Spleen (tissue), 11 donors: ENCODE measurements around the gene STARD7. TPM values are rescaled to one million over a fixed set of nuclear protein-coding genes. Genes with fewer than 3 reads are reported as not detected.

Experiments used
- DNase-seq: peaks from one replicate; pipeline ENCODE4 v3.0.0-alpha.2; 2020
- H3K27ac ChIP-seq, 8 donors: fragments of 200-600 bp; sonication (generic) in 7 of 8; 1 replicate in 4 of 8; 2 replicates in 4 of 8; pipeline versions ENCODE4 v1.5.0 to v1.8.0; 2016 to 2021; ENCODE audit warnings: inconsistent platforms in 4 of 8, mild to moderate bottlenecking in 4 of 8, moderate library complexity in 1 of 8
- H3K27me3 ChIP-seq, 7 donors: fragments of 200-600 bp; sonication (generic) in 6 of 7; replicated peaks in 1 of 7; 1 replicate in 4 of 7; 2 replicates in 3 of 7; pipeline versions ENCODE4 v1.5.0 to v1.8.0; 2016 to 2021; ENCODE audit warnings: inconsistent platforms in 3 of 7, mild to moderate bottlenecking in 1 of 7
- H3K36me3 ChIP-seq, 6 donors: fragments of 200-600 bp; sonication (generic) in 5 of 6; 1 replicate in 4 of 6; 2 replicates in 2 of 6; pipeline versions ENCODE4 v1.5.0 to v1.8.0; 2016 to 2021; ENCODE audit warnings: inconsistent platforms in 2 of 6
- H3K4me1 ChIP-seq, 6 donors: fragments of 200-600 bp; sonication (generic) in 5 of 6; 1 replicate in 3 of 6; 2 replicates in 3 of 6; pipeline versions ENCODE4 v1.5.0 to v1.8.0; 2016 to 2021; ENCODE audit warnings: inconsistent platforms in 3 of 6
- H3K4me3 ChIP-seq, 8 donors: fragments of 200-600 bp; sonication (generic) in 7 of 8; 1 replicate in 4 of 8; 2 replicates in 4 of 8; pipeline versions ENCODE4 v1.5.0 to v1.8.0; 2016 to 2021; ENCODE audit warnings: inconsistent platforms in 4 of 8, mild to moderate bottlenecking in 4 of 8, moderate library complexity in 2 of 8
- H3K9me3 ChIP-seq, 8 donors: fragments of 200-600 bp; sonication (generic) in 7 of 8; 1 replicate in 4 of 8; 2 replicates in 4 of 8; pipeline versions ENCODE4 v1.5.0 to v1.8.0; 2016 to 2021; ENCODE audit warnings: inconsistent platforms in 4 of 8
- CTCF ChIP-seq, 11 experiments: fragments of 200-600 bp in 7 of 11; fragments of 450-650 bp in 4 of 11; sonication (generic) in 4 of 11; IDR thresholded peaks in 8 of 11; conservative IDR thresholded peaks in 3 of 11; 1 replicate in 7 of 11; 2 replicates in 4 of 11; pipeline versions ENCODE4 v1.4.0 to v1.8.0; 2016 to 2021; ENCODE audit warnings: antibody characterized with exemption in 11 of 11, inconsistent platforms in 4 of 11, mild to moderate bottlenecking in 1 of 11
- POLR2A ChIP-seq, 3 donors: fragments of 450-650 bp; IDR thresholded peaks; one replicate each; pipeline ENCODE4 v1.5.1; 2017; ENCODE audit warnings: antibody characterized with exemption in 3 of 3, mild to moderate bottlenecking in 1 of 3
- POLR2AphosphoS5 ChIP-seq, 3 donors: sonication (generic); formaldehyde crosslinking; IDR thresholded peaks; one replicate each; pipeline ENCODE4 v1.5.1; 2017; ENCODE audit warnings: antibody characterized with exemption in 3 of 3
- WGBS, 5 donors: extraction: QIAGEN DNeasy Blood & Tissue Kit in 3 of 5; methylation state at CpG; one replicate each; pipeline versions ENCODE4 v1.1.5 to v1.1.7; 2013 to 2018; 5-methylcytosine and 5-hydroxymethylcytosine counted together
- intact Hi-C: fragments of 100-400 bp; cut with DNase I; formaldehyde crosslinking; loops from one replicate; pipeline ENCODE4 v1.15.0; 2023; ENCODE audit warnings: low total_unique reads
- polyA plus RNA-seq, 3 donors: library from polyadenylated mRNA; stranded (reverse); fragments of 200-250 nt; gene quantifications; one replicate each; pipeline ENCODE4 v1.2.1, GENCODE V29; 2013
- total RNA-seq, 7 donors: library from RNA; depleted of rRNA in 3 of 7; stranded (reverse); fragments of >200 nt in 3 of 7; fragmentation: NEBNext Ultra II Directional in 4 of 7; extraction: Animal tissue kit (Norgen Biotek cat#: 25700) in 4 of 7; gene quantifications; one replicate each; pipeline versions ENCODE4 v1.1.0 to v1.2.1, GENCODE V29; 2016 to 2021
- donor health status: healthy with polysubstance abuse.
- donor health status: DM: no; HTN: no; CAD: no; lungs with moderate emphysema.
- donor health status: DM: no; HTN: no; CAD: no.
- donor health status: Bipolar disorder and iron deficiency.
- donor health status: healthy.
- donor health status: DM: no; HTN: no; CAD: no.
- donor health status: DM: yes; HTN: yes; CAD: no.

Gene STARD7
- total and polyA plus RNA-seq, 10 donors, result 45.1 to 174 (median 108) TPM

- H3K4me1 ChIP-seq, result peaks cover 0 to 13% (median 7%) of the 10 kb centered on the region in 6 donors
- 91 to 100% (median 96%) methylated on average over 1 of the region's 1 CpG for WGBS, 5 donors
- DNase-seq, result no peak
- peaks cover 0 to 19% (median 15%) of the 10 kb centered on the region in 6 donors for H3K36me3 ChIP-seq
- no peaks in the 10 kb centered on the region for H3K9me3 ChIP-seq
- no peak overlapping the region for H3K4me3 ChIP-seq
- no peak overlapping the region for H3K27ac ChIP-seq
- no peaks in the 10 kb centered on the region for H3K27me3 ChIP-seq
- TF ChIP-seq POLR2A (IDR thresholded peaks at IDR 0.05), result no peak
- TF ChIP-seq CTCF (IDR thresholded peaks at IDR 0.05 in 8 of 11, conservative IDR thresholded peaks at IDR 0.05 in 3 of 11), result no peak
- TF ChIP-seq POLR2AphosphoS5 (IDR thresholded peaks at IDR 0.05), result no peak
- intact Hi-C loops, result no loop called here
Observed at GRCh38 chr2:96180002-96180401, 28.6 kb downstream of the STARD7 start.

GRCh38 chr2:96176661-96177060, 32.0 kb downstream of the STARD7 start:
- Histone ChIP-seq H3K27me3 (no peaks in the 10 kb centered on the region), H3K36me3 (no peaks in the 10 kb centered on the region), H3K9me3 (no peaks in the 10 kb centered on the region), H3K27ac (no peak overlapping the region), H3K4me1 (peaks cover 4 to 23% (median 8%) of the 10 kb centered on the region in 6 donors), H3K4me3 (no peak overlapping the region)
- intact Hi-C loops, result loop anchor here (2.0 kb wide), 1 partner anchor 38 kb away; the partner anchor contains the start of gene ASTL
- TF ChIP-seq POLR2AphosphoS5 (IDR thresholded peaks at IDR 0.05), result no peak
- no peak for TF ChIP-seq CTCF (IDR thresholded peaks at IDR 0.05 in 8 of 11, conservative IDR thresholded peaks at IDR 0.05 in 3 of 11)
- WGBS, 5 donors, result 62 to 75% (median 67%) methylated on average over 4 of the region's 4 CpGs
- no peak for DNase-seq

GRCh38 chr2:96175951-96176350, 32.7 kb downstream of the STARD7 start:
- no peak for DNase-seq
- WGBS, 5 donors, result 80 to 86% (median 81%) methylated on average over 6 of the region's 6 CpGs

More at GRCh38 chr2:96175951-96176350, 32.7 kb downstream of the STARD7 start:
- Histone ChIP-seq H3K36me3 (no peaks in the 10 kb centered on the region), H3K27ac (no peak overlapping the region), H3K27me3 (no peaks in the 10 kb centered on the region), H3K9me3 (no peaks in the 10 kb centered on the region), H3K4me3 (no peak overlapping the region), H3K4me1 (peaks cover 4 to 23% (median 8%) of the 10 kb centered on the region in 6 donors)
- intact Hi-C loops, result loop anchor here (2.0 kb wide), 1 partner anchor 37 kb away; the partner anchor contains the start of gene ASTL
- no peak for TF ChIP-seq CTCF (IDR thresholded peaks at IDR 0.05 in 8 of 11, conservative IDR thresholded peaks at IDR 0.05 in 3 of 11)
- TF ChIP-seq POLR2AphosphoS5 (IDR thresholded peaks at IDR 0.05), result no peak
- TF ChIP-seq POLR2A (IDR thresholded peaks at IDR 0.05), result no peak
